Measurements from ENCODE around the gene ZNF358. TPM values are rescaled to one million over a fixed set of nuclear protein-coding genes. Genes with fewer than 3 reads are reported as not detected.

ZNF358 gene
- total RNA-seq, 4 donors from 2014 or later, result 77.1 to 124 (median 95.3) TPM

- DNase-seq, result no peak
- peaks cover 0 to 19% (median 0%) of the 10 kb centered on the region in 4 donors for H3K4me1 ChIP-seq
- H3K4me3 ChIP-seq, result no peak overlapping the region
- H3K9me3 ChIP-seq, result no peaks in the 10 kb centered on the region
- H3K27ac ChIP-seq, result peak overlapping the region in 1 of 4 donors; percentile 8
- H3K27me3 ChIP-seq, result no peaks in the 10 kb centered on the region
- no peaks in the 10 kb centered on the region for H3K36me3 ChIP-seq
- TF ChIP-seq POLR2A (IDR thresholded peaks at IDR 0.05) (no peak), CTCF (IDR thresholded peaks at IDR 0.05) (no peak)
These were observed 23.3 kb upstream of the ZNF358 start for GRCh38 chr19:7492558-7492957.

GRCh38 chr19:7494416-7495098 lies 21.3 kb upstream of the ZNF358 start:
- peaks cover 0 to 11% (median 0%) of the 10 kb centered on the region in 4 donors for H3K4me1 ChIP-seq
- DNase-seq, result no peak
- H3K4me3 ChIP-seq, result no peak overlapping the region

GRCh38 chr19:7497292-7497691 lies 18.6 kb upstream of the ZNF358 start:
- no peak for DNase-seq
- Histone ChIP-seq H3K27me3 (no peaks in the 10 kb centered on the region), H3K27ac (no peak overlapping the region), H3K9me3 (no peaks in the 10 kb centered on the region), H3K4me1 (peaks cover 0 to 24% (median 3%) of the 10 kb centered on the region in 4 donors), H3K4me3 (no peak overlapping the region), H3K36me3 (no peaks in the 10 kb centered on the region)
- TF ChIP-seq POLR2A (IDR thresholded peaks at IDR 0.05) (no peak), CTCF (IDR thresholded peaks at IDR 0.05) (peak in 4 of 6 experiments; percentile 7 to 38 (median 34))

More at GRCh38 chr19:7494416-7495098, 21.3 kb upstream of the ZNF358 start:
- no peaks in the 10 kb centered on the region for H3K27me3 ChIP-seq
- H3K36me3 ChIP-seq, result no peaks in the 10 kb centered on the region
- TF ChIP-seq POLR2A (IDR thresholded peaks at IDR 0.05), result no peak
- peak in 3 of 6 experiments; percentile 7 to 28 (median 21) for TF ChIP-seq CTCF (IDR thresholded peaks at IDR 0.05)
- H3K9me3 ChIP-seq, result no peaks in the 10 kb centered on the region
- peak overlapping the region; percentile 20 to 83 (median 64) for H3K27ac ChIP-seq

GRCh38 chr19:7500811-7501450 lies 15.0 kb upstream of the ZNF358 start:
- H3K4me1 ChIP-seq, result peaks cover 0 to 24% (median 7%) of the 10 kb centered on the region in 4 donors
- no peak overlapping the region for H3K27ac ChIP-seq
- TF ChIP-seq POLR2A (IDR thresholded peaks at IDR 0.05), result no peak
- TF ChIP-seq CTCF (IDR thresholded peaks at IDR 0.05), result peak in 4 of 6 experiments; percentile 8 to 47 (median 34)
- H3K9me3 ChIP-seq, result no peaks in the 10 kb centered on the region
- H3K36me3 ChIP-seq, result no peaks in the 10 kb centered on the region
- H3K27me3 ChIP-seq, result no peaks in the 10 kb centered on the region
- peak in 2 of 3 donors; percentile 78 to 86 for DNase-seq
- H3K4me3 ChIP-seq, result peak overlapping the region; percentile 5 to 44 (median 28)

GRCh38 chr19:7502552-7502951 lies 13.4 kb upstream of the ZNF358 start:
- H3K27me3 ChIP-seq, result no peaks in the 10 kb centered on the region
- TF ChIP-seq POLR2A (IDR thresholded peaks at IDR 0.05) (no peak), CTCF (IDR thresholded peaks at IDR 0.05) (no peak)

More at GRCh38 chr19:7502552-7502951, 13.4 kb upstream of the ZNF358 start:
- no peaks in the 10 kb centered on the region for H3K9me3 ChIP-seq
- no peaks in the 10 kb centered on the region for H3K36me3 ChIP-seq
- no peak overlapping the region for H3K4me3 ChIP-seq
- H3K4me1 ChIP-seq, result peaks cover 0 to 27% (median 8%) of the 10 kb centered on the region in 4 donors
- DNase-seq, result no peak
- H3K27ac ChIP-seq, result no peak overlapping the region
